ENCODE results near the gene GPR137. TPM values are rescaled to one million over a fixed set of nuclear protein-coding genes. Genes with fewer than 3 reads are reported as not detected.

GPR137 gene
- polyA plus RNA-seq, 3 donors: 7.8 to 21.0 (median 9.3) TPM

DNA sequence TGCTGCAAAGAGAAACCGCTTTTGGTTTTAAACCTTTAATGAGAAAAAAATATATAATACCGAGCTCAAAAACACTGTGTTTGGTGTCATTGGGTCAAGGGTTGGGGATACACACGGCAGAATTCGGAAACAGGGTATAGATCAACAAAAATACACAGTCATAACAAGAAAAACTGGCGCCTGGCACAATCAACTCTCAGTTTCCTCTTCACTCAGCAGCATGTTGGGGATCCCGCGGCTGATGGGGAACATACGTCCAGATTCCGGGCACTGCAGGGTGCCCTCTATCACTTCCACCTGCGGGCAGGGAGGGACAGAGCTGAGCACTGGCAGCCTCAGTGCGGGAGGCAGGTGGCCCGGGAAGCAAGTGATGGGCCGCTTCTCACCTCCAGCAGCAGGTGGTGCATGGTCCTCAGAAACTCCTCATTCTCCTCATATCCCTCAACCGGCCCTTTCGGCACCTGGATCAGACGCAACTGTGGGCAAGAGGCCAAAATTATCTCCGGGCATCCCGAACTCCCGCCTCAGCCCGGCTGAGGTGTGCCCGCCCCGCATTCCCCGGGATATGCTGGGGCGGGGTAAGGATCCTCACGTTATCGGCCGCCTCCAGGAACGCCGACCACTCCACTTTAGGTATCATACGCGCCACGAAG lies 31.1 kb downstream of the GPR137 start:
- peak overlapping the region; percentile 98 to 99 (median 99) for H3K27ac Mint-ChIP-seq
- TF ChIP-seq, protein P1, sequence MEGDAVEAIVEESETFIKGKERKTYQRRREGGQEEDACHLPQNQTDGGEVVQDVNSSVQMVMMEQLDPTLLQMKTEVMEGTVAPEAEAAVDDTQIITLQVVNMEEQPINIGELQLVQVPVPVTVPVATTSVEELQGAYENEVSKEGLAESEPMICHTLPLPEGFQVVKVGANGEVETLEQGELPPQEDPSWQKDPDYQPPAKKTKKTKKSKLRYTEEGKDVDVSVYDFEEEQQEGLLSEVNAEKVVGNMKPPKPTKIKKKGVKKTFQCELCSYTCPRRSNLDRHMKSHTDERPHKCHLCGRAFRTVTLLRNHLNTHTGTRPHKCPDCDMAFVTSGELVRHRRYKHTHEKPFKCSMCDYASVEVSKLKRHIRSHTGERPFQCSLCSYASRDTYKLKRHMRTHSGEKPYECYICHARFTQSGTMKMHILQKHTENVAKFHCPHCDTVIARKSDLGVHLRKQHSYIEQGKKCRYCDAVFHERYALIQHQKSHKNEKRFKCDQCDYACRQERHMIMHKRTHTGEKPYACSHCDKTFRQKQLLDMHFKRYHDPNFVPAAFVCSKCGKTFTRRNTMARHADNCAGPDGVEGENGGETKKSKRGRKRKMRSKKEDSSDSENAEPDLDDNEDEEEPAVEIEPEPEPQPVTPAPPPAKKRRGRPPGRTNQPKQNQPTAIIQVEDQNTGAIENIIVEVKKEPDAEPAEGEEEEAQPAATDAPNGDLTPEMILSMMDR (IDR thresholded peaks at IDR 0.05): no peak
- H3K9ac ChIP-seq (ENCODE audit: insufficient read depth, low read length, poor library complexity, severe bottlenecking): peak overlapping the region; percentile 83
- H3K9me3 Mint-ChIP-seq: no peaks in the 10 kb centered on the region
- no peaks in the 10 kb centered on the region for H3K27me3 ChIP-seq (ENCODE audit: control insufficient read depth in 2 of 2, insufficient read depth in 2 of 2, low read length in 2 of 2)
- H3K4me2 ChIP-seq (replicated peaks; ENCODE audit: extremely low read depth, low read length, poor library complexity, severe bottlenecking): peak overlapping the region; percentile 95
- H3K4me1 ChIP-seq (ENCODE audit: control insufficient read depth in 1 of 2, insufficient read depth in 2 of 2, low read length in 2 of 2): peaks cover 28 to 43% of the 10 kb centered on the region in 2 donors
- H3K4me1 Mint-ChIP-seq: peaks cover 37% of the 10 kb centered on the region
- peak overlapping the region; percentile 49 to 91 (median 69) for H3K4me3 ChIP-seq (replicated peaks in 1 of 3; ENCODE audit: low read depth in 2 of 3, low read length in 3 of 3)
- H3K79me2 ChIP-seq (ENCODE audit: insufficient read depth, low read length): peaks cover 20% of the 10 kb centered on the region
- peaks cover 44% of the 10 kb centered on the region for H4K20me1 ChIP-seq (ENCODE audit: insufficient read depth, low read length)
- H3K36me3 Mint-ChIP-seq: peaks cover 44 to 62% of the 10 kb centered on the region in 2 donors
- no peaks in the 10 kb centered on the region for H3K27me3 Mint-ChIP-seq (ENCODE audit: low read depth in 3 of 3)
- peak overlapping the region; percentile 88 to 94 for H3K4me3 Mint-ChIP-seq
- peak overlapping the region; percentile 96 to 97 for H3K27ac ChIP-seq (ENCODE audit: low read depth in 1 of 2, low read length in 2 of 2)
- H2AFZ ChIP-seq (ENCODE audit: insufficient read depth, low read depth, low read length, poor library complexity, severe bottlenecking): peak overlapping the region; percentile 82
- no peaks in the 10 kb centered on the region for H3K9me3 ChIP-seq (replicated peaks in 1 of 2; ENCODE audit: control insufficient read depth in 1 of 2, insufficient read depth in 1 of 2, low read length in 2 of 2)
- H3K36me3 ChIP-seq (replicated peaks in 1 of 2; ENCODE audit: control insufficient read depth in 1 of 2, insufficient read depth in 2 of 2, low read length in 2 of 2): peaks cover 46 to 56% of the 10 kb centered on the region in 2 donors
- DNase-seq: no peak
- 4% methylated on average over 28 of the region's 32 CpGs for WGBS (ENCODE audit: insufficient coverage)
- intact Hi-C loops (cut with micrococcal nuclease): loop anchor here (1.0 to 5.0 kb wide), 2 partner anchors 11 to 41 kb away; partner anchors contain the start of genes RPS6KA4 (in 2 of the 2) and ESRRA (in 1 of the 2)

DNA sequence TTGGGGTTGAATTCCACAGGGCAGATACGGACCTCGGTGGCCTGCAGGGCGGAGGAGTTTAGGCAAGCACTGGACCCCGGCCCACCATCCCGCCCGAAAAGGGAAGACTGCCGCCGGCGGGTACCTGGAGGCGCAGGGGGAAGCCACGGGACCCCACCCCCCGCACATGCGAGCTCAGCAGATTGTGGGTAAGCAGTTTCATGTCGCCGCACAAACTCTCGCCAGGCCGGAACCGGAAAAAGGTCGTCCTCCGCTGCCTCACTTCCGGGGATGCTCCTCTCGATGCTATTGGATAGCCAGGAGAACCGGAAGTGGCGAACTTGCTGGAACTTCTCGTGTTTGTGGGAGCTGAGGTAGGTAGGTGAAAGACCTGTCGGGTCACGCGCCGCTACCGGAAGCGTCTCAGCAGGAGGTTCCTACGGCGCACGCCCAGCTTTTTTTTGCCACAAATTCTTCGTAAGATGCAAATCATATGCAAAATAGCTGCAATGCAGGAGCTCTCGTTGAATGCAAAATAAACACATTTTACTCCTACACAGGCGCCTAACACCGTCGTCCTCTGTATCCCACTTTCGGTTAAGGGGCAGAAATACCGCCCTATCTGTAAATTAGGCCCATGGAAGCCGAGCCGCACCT lies 31.8 kb downstream of the GPR137 start, which contains the start of gene TRMT112:
TSS of gene TRMT112 (minus strand) at position 235 of the 636 bp plus-strand sequence. CDS start at position 202, 33 bp downstream.
- Mint-ChIP-seq H3K4me3 (peak within 1 kb of the TSS; percentile 88 to 94), H3K9me3 (no peaks in the 10 kb centered on the region), H3K27me3 (ENCODE audit: low read depth in 3 of 3) (no peaks in the 10 kb centered on the region), H3K4me1 (peaks cover 36% of the 10 kb centered on the region), H3K36me3 (peaks cover 47 to 62% of the 10 kb centered on the region in 2 donors), H3K27ac (peak within 1 kb of the TSS; percentile 98 to 99 (median 99))
- Histone ChIP-seq H3K27me3 (ENCODE audit: control insufficient read depth in 2 of 2, insufficient read depth in 2 of 2, low read length in 2 of 2) (no peaks in the 10 kb centered on the region), H2AFZ (ENCODE audit: insufficient read depth, low read depth, low read length, poor library complexity, severe bottlenecking) (peak within 1 kb of the TSS; percentile 82), H3K79me2 (ENCODE audit: insufficient read depth, low read length) (peaks cover 16% of the 10 kb centered on the region), H3K4me3 (replicated peaks in 1 of 3; ENCODE audit: low read depth in 2 of 3, low read length in 3 of 3) (peak within 1 kb of the TSS; percentile 51 to 93 (median 91)), H3K4me1 (ENCODE audit: control insufficient read depth in 1 of 2, insufficient read depth in 2 of 2, low read length in 2 of 2) (peaks cover 28 to 43% of the 10 kb centered on the region in 2 donors), H3K4me2 (replicated peaks; ENCODE audit: extremely low read depth, low read length, poor library complexity, severe bottlenecking) (peak within 1 kb of the TSS; percentile 95), H3K36me3 (replicated peaks in 1 of 2; ENCODE audit: control insufficient read depth in 1 of 2, insufficient read depth in 2 of 2, low read length in 2 of 2) (peaks cover 48 to 60% of the 10 kb centered on the region in 2 donors), H4K20me1 (ENCODE audit: insufficient read depth, low read length) (peaks cover 41% of the 10 kb centered on the region), H3K9me3 (replicated peaks in 1 of 2; ENCODE audit: control insufficient read depth in 1 of 2, insufficient read depth in 1 of 2, low read length in 2 of 2) (no peaks in the 10 kb centered on the region), H3K27ac (ENCODE audit: low read depth in 1 of 2, low read length in 2 of 2) (peak within 1 kb of the TSS; percentile 96 to 97), H3K9ac (ENCODE audit: insufficient read depth, low read length, poor library complexity, severe bottlenecking) (peak within 1 kb of the TSS; percentile 83)
- intact Hi-C loops (cut with micrococcal nuclease): loop anchor here (1.0 to 5.0 kb wide), 2 partner anchors 12 to 40 kb away; partner anchors contain the start of genes RPS6KA4 (in 2 of the 2) and ESRRA (in 1 of the 2)
- under 1% methylated on average over 42 of the region's 43 CpGs for WGBS (ENCODE audit: insufficient coverage)
- TF ChIP-seq, protein P1 (IDR thresholded peaks at IDR 0.05): no peak
- peak; percentile 95 to 98 (median 98) for DNase-seq
